Left ventricle myocardium superior (tissue), 1 donor: Measurements from ENCODE around the gene ZNF182. TPM values are rescaled to one million over a fixed set of nuclear protein-coding genes. Genes with fewer than 3 reads are reported as not detected.
"Not testable (repeated sequence)": the region's sequence is repeated elsewhere in the genome, so short reads cannot be mapped to it uniquely, and the experiment has no call there.

ENCODE experiments used
- ATAC-seq: fragments of 200-7000 bp; cut with Tn5 transposase; one replicate; pipeline ENCODE4 v1.9.1; 2020; ENCODE audit warnings: mild to moderate bottlenecking, moderate library complexity
- DNase-seq: peaks from one replicate; pipeline ENCODE4 v3.0.0-alpha.2; 2020
- intact Hi-C: fragments of 100-400 bp; cut with micrococcal nuclease; formaldehyde crosslinking; loops from one replicate; pipeline ENCODE4 v1.11.0; 2022
- total RNA-seq: library from RNA; stranded (reverse); fragmentation: NEBNext Ultra II Directional; extraction: Animal tissue kit (Norgen Biotek cat#: 25700); gene quantifications from one replicate; pipeline ENCODE4 v1.2.1, GENCODE V29; 2021
- donor health status: DM: no; HTN: yes; CAD: no; lungs with severe emphysema.

The ZNF182 gene
- total RNA-seq, 1 donor from 2014 or later: 3.4 TPM

DNA sequence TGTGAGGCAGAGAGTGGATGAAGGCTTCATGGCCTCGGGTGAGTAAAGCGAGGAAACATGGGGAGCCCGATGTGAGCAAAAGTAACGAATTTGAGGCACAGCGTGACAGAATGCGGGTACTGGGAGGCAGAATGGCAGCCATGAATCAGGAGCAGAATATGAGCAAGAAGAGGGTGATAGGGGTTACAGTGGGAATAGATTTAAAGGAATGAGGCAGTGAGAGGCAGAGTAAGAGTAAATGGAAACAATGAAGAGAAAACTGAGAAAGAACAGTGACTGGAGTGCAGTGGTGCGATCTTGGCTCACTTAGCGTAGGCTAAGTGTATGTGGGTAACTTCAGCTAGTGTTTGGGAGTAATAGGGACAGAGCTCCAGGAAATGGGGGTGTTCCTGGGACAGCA, 2.9 kb upstream of the ZNF182 start, which contains the start of gene SPACA5:
TSS of gene SPACA5 (plus strand) at position 301 of the 400 bp plus-strand sequence. CDS start 815 bp downstream, outside the sequence.
- intact Hi-C loops, DNase-seq, ATAC-seq: not testable (repeated sequence)

- DNase-seq (no peak), ATAC-seq (peak; percentile 9)
- intact Hi-C loops: no loop called here
Measured at GRCh38 chrX:48003367-48003757, 427 bp downstream of the ZNF182 start.

DNA sequence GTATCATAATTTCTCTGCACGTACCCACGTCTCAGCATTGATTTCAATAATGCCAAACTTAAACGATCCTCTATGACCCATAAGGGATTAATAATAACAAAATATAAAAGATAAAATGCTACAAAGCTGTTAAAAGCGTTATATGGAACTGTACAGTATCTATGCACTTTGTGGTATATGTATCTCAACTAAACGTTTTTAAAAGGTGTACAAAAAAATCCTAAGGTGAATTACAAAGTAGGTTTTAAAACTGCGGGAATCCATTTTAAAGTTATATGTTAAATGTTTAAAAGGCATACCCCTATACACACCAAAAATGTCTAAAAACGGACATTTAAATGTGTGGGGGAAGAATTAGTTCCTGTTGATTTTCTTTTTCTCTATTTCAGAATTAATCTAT, 860 bp downstream of the ZNF182 start:
- no peak for ATAC-seq
- intact Hi-C loops: no loop called here
- no peak for DNase-seq

GRCh38 chrX:48002319-48002718, 1.5 kb downstream of the ZNF182 start:
- no peak for DNase-seq
- intact Hi-C loops: no loop called here
- no peak for ATAC-seq

GRCh38 chrX:48001260-48001659, 2.5 kb downstream of the ZNF182 start:
- no peak for ATAC-seq
- DNase-seq: no peak
- intact Hi-C loops: no loop called here

- ATAC-seq (no peak), DNase-seq (no peak)
- intact Hi-C loops: no loop called here
Measured at GRCh38 chrX:47992669-47993068, 11.1 kb downstream of the ZNF182 start.

GRCh38 chrX:47992095-47992380, 11.8 kb downstream of the ZNF182 start:
- intact Hi-C loops: no loop called here
- DNase-seq (no peak), ATAC-seq (no peak)

- DNase-seq (no peak), ATAC-seq (no peak)
- intact Hi-C loops: no loop called here
Measured at GRCh38 chrX:47991263-47992094, 12.3 kb downstream of the ZNF182 start.

DNA sequence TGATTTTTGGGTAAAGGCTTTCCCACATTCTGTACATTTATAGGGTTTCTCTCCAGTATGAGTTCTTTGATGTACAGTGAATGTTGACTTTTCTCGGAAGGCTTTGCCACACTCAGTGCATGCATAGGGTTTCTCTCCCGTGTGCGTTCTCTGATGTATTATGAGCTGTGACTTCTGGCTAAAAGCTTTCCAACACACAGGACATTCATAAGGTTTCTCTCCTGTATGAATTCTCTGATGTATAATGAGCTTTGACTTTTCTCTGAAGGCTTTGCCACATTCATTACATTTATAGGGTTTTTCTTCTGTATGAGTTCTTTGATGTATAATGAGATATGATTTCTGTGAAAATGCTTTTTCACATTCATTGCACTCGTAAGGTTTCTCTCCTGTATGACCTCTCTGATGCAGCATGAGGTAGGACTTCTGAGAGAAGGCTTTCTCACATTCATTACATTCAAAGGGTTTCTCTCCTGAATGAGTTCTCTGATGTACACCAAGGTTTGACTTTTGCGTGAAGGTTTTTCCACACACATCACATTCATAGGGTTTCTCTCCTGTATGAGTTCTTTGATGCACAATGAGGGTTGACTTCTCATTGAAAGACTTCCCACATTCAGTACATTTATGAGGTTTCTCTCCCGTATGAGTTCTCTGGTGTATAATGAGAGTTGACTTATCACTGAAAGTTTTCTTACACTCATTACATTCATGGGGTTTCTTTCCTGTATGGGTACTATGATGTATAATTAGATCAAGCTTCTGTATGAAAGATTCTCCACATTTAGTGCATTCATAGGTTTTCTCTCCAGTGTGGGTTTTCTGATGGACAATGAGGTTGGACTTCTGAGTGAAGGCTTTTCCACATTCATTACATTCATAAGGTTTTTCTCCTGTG, 27.3 kb downstream of the ZNF182 start:
- intact Hi-C loops: no loop called here
- ATAC-seq (no peak), DNase-seq (no peak)

DNA sequence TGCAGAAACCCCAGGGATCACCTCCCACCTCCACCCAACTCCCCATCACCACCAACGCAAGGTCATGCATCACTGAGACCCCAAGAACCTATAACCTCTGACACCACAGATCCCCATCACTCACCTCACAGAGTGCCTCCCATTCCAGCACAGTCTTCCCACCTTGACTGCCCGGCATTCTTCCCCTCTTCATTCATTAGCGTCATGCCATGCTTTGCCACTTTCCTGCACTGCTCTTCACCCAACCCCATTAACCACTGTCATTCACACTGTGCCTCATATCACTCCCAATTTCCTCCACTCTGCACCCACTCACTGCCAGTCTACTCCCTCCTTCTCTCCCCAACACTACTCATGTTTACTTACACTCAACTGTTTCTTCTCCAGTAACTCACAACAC, 30.6 kb downstream of the ZNF182 start:
- intact Hi-C loops: no loop called here
- ATAC-seq (no peak), DNase-seq (no peak)

GRCh38 chrX:47965526-47965925, 38.3 kb downstream of the ZNF182 start:
- ATAC-seq, DNase-seq, intact Hi-C loops: not testable (repeated sequence)

DNA sequence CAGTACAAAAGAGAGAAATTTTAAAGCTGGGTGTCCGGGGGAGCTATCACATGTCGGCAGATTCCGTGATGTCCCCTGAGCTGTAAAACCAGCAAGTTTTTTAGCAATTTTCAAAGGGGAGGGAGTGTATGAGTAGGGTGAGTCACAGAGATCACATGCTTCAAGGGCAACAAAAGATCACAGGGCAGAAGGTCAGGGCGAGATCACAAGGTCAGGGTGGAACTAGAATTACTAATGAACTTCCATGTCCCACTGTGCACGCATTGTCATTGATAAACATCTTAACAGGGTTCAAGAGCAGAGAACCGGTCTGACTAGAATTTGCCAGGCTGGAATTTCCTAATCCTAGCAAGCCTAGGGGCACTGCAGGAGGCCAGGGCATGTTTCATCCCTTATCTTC, 42.0 kb downstream of the ZNF182 start:
- intact Hi-C loops, DNase-seq, ATAC-seq: not testable (repeated sequence)

- no peak for ATAC-seq
- intact Hi-C loops: no loop called here
Measured at GRCh38 chrX:47960406-47960805, 43.4 kb downstream of the ZNF182 start.

DNA sequence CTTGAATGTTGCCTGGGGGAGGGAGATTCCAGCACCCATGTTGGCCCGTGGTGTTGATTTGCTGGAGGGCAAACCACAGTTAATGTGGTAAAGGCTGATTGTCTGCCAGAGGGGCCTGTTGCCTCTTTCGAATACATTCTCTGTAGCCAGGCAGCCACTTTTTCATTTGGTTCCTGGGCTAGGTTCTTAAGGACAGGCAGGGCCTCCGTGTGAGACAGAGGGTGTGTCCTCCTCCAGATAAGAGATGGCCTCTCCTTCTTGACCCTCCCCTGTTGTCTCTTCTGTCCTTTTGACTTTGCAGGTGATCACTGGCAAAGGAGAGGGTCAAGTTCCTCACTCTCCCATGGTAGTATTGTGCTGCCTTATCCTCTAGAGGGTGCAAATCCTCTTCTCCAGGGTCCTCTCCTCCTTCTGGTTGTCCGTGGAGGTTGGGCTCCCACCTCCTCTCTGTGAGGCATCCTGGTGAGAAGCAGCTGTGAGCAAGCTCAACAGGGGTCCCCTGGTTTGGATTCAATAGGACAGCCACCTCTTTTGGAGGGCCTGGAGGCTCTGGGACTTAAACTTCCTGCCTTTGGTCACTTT, 44.9 kb downstream of the ZNF182 start:
- ATAC-seq (no peak), DNase-seq (no peak)
- intact Hi-C loops: no loop called here

More at GRCh38 chrX:47960406-47960805, 43.4 kb downstream of the ZNF182 start:
- DNase-seq: no peak

GRCh38 chrX:47958206-47958605, 45.6 kb downstream of the ZNF182 start:
- intact Hi-C loops, ATAC-seq, DNase-seq: not testable (repeated sequence)

DNA sequence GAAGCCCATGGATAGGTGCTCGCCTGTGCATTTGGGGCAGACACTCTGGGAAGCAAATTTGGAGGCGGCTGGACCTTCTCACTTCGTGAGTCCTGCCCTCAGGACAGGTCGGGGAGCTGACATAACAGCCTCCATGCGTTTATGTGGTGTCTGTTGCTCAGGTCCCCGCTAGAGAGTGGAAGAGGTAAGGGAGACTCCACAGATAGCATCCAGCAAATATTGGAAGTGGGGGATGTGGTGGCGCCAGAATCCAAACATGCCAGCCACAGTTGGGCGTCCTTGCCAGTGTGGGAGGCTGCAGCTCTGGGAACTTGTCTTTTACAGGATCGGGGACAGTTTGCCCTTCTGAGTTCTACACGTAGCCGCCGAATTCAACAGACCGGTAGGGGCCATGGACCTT, 47.8 kb downstream of the ZNF182 start:
- DNase-seq (no peak), ATAC-seq (no peak)
- intact Hi-C loops: no loop called here

GRCh38 chrX:47955295-47955694, 48.5 kb downstream of the ZNF182 start:
- DNase-seq, intact Hi-C loops, ATAC-seq: not testable (repeated sequence)

DNA sequence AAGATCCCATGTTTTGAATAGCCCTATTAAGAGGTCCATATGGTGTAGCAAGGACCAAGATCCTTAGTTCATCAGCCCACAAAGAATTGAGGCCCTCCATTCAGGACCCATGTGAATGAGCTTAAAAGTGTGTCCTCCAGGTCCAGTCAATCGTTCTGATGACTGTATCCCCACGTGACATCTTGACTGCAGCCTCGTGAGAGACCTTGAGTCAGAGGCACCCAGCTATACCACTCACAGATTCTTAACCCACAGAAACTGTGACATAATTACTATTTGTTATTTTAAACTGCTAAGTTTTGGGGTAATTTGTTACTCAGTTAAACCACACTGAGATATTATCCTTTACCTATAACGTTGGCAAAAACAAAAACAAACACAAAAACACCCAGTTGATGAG, 62.4 kb downstream of the ZNF182 start:
- ATAC-seq: no peak
- intact Hi-C loops: no loop called here
- DNase-seq: no peak

- no peak for DNase-seq
- intact Hi-C loops: no loop called here
- no peak for ATAC-seq
Measured at GRCh38 chrX:47940448-47940847, 63.3 kb downstream of the ZNF182 start.

- no peak for ATAC-seq
- intact Hi-C loops: no loop called here
Measured at GRCh38 chrX:47936940-47937317, 66.9 kb downstream of the ZNF182 start.

More at GRCh38 chrX:47936940-47937317, 66.9 kb downstream of the ZNF182 start:
- no peak for DNase-seq
